Hepatocyte (in vitro differentiated cells): ENCODE measurements around the gene PIGU.

Experiments used
- EZH2 ChIP-seq: fragments of 200-600 bp; sonication (generic); IDR thresholded peaks from 2 replicates; pipeline ENCODE4 v1.6.1; 2016; ENCODE audit warnings: antibody characterized with exemption, mild to moderate bottlenecking, borderline replicate concordance
- EZH2phosphoT487 ChIP-seq: fragments of 200-600 bp; sonication (generic); IDR thresholded peaks from one replicate; pipeline ENCODE4 v1.6.1; 2018; ENCODE audit warnings: antibody characterized with exemption, mild to moderate bottlenecking, low read depth, moderate library complexity; ENCODE audit not compliant: unreplicated experiment, severe bottlenecking
- TF ChIP-seq, protein P1 (sequence below): fragments of 200-600 bp; sonication (generic); IDR thresholded peaks from 2 replicates; pipeline ENCODE4 v1.5.1; 2016; ENCODE audit warnings: antibody characterized with exemption, mild to moderate bottlenecking; ENCODE audit not compliant: poor library complexity

DNA sequence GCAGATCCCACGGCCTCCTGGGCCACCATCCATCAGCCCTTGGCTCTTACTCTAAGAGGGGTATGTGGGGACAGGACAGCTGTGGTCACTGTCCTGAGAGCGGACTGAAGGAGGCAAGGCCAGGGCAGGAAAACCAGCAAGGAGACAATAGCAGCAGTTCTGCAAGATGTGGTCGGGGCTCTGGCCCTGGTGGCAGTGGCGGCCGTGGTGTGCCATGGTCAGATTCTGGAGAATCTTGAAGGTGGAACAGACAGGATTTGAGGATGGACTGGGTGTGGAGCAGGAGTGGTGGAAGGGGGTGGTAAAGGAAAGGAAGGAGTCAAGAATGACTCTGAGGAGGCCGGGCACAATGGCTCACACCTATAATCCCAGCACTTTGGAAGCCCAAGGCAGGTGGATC is 124.3 kb downstream of the PIGU start:
- TF ChIP-seq, protein P1, sequence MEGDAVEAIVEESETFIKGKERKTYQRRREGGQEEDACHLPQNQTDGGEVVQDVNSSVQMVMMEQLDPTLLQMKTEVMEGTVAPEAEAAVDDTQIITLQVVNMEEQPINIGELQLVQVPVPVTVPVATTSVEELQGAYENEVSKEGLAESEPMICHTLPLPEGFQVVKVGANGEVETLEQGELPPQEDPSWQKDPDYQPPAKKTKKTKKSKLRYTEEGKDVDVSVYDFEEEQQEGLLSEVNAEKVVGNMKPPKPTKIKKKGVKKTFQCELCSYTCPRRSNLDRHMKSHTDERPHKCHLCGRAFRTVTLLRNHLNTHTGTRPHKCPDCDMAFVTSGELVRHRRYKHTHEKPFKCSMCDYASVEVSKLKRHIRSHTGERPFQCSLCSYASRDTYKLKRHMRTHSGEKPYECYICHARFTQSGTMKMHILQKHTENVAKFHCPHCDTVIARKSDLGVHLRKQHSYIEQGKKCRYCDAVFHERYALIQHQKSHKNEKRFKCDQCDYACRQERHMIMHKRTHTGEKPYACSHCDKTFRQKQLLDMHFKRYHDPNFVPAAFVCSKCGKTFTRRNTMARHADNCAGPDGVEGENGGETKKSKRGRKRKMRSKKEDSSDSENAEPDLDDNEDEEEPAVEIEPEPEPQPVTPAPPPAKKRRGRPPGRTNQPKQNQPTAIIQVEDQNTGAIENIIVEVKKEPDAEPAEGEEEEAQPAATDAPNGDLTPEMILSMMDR = no peak
- TF ChIP-seq EZH2 (no peak), EZH2phosphoT487 (no peak)
